GM18526 (cell line): Measurements from ENCODE around the gene ALDH2.

Experiments
- POLR2A ChIP-seq: IDR thresholded peaks from 3 replicates; pipeline ENCODE4 v1.6.1; 2011; ENCODE audit not compliant: insufficient read length; ENCODE audit errors: extremely low read depth

The ALDH2 gene

DNA sequence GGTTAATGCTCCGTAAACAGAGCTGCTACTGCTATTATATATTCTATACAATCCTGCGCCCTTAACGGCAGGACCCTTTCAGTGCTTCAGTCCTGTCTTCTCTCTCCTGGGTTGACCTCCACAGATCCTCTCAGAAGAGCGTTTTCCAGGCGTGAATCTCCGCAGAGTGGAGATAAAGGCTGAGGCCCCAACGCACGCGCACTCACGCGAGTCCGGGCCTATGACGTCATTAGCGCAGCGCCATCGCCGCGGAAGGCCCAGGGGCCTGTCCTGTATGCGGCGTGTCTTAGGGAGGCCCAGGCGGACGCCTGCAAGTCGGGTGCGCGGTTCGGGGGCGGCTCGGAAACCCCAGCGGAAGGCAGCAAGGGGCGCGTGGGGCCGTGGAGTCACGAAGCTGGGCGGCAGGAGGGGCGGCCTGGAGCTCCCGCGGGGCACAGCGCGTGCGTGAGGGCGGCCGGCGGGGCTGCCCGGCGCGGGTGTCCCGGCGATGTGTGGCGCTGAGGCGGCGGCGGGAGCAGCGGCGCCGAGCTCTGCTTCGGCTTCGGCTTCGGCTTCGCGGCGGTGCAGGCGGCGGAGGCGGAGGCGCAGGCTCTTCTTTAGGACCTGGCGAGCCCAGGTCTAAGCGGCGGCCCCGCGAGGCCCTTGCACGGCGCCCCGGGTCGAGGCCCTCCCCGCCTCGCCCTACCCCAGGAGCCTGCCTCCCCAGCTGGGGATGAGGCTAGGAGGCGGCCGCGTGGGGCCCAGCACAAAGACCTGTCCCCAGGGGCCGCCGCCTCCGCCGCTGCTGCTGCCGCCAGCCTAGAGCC lies 75.2 kb downstream of the ALDH2 start, which contains the start of gene MAPKAPK5:
MAPKAPK5 (plus strand) TSS at position 479 of the 806 bp plus-strand sequence. CDS start 506 bp downstream, outside the sequence.
- peak; percentile 89 for TF ChIP-seq POLR2A

DNA sequence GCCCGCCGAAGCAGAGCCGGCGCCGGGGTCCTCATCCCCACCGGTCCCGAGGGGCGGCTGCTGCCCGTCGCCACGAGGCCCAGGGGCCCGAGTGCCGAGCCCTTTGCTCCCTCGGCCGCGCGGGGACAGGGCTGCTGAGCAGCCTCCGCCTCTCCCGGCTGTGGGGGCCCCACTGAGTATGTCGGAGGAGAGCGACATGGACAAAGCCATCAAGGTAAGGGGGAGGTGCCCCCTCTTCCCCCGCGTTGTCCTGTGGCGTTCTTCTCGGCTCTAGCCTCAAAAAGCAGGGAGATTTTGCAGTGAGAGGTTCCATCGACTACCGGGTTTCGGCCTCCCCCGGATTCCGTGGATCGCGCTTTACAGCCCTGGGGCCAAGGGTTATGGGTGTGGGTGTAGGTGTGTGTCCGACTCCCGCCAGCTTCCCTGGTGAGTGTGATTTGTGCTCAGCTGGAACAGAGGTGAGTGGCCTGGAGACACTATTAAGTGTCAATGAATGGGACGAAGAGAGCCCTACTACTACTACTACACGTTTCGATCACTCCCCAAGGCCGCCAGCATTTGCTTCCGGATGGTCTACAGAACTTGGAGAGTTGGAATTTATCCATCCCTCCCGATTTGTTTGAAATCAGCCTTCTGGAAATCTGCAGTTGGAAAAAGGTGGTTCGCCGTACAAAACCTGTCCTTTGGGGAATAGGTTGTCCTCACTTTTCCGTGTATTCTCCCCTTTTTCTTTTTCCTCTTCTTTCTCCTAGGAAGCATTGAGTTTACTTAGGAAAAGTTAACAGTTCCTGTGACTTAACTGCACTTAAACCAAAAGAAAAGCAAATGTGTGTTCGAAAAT lies 76.0 kb downstream of the ALDH2 start:
- no peak for TF ChIP-seq POLR2A

DNA sequence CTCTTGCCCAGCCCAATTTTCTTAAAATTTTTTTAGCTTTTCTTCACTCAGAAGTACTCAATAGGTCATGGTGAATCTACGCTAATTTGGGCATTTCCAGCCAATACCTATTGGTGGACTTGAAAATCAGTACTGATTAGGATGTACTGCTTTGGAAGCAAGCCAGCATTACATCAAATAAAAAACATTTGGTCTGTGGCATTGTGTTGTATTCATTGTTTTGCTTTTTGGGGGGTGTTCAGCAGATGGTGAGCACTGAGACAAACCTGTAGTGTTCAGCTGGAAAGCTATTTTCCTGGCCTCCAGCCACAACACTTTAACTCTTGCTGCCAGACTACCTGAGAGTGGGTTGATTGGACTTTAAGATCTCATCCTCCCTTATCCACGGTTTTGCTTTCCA lies 79.3 kb downstream of the ALDH2 start:
- no peak for TF ChIP-seq POLR2A

DNA sequence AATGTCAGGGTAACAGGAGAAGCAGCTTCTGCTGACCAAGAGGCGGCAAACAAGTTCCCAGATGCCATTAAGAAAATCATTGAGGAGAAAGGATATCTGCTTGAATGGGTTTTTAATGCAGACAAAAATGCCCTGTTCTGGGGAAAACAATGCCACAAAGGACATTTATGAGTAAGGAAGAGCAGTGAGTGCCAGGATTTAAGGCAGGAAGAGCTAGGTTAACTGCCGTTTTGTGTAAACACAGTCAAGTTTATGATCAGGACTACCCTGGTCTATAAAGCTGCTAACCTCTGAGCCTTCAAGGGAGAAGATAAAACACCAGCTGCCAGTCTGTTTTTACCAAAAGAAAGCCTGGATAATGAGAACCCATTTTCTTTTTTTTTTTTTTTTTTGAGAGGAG lies 83.8 kb downstream of the ALDH2 start:
- no peak for TF ChIP-seq POLR2A

DNA sequence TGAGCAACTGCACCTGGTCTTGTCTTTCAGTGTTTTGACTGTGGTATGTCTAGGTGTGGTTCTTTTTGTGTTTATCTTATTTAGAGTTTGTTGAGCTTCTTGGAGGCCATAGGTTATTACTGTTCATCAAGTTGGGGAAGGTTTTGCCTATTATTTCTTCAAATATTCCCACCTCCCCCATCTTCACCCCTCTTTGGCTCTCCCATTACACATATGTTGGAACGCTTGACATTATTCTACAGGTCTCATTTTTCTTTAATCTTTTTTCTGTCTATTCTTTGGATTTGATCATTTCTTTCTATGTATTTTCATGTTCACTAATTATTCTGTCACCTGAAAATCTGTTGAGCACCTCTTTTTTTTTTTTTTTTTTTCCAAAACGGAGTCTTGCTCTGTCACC lies 91.5 kb downstream of the ALDH2 start:
- no peak for TF ChIP-seq POLR2A

DNA sequence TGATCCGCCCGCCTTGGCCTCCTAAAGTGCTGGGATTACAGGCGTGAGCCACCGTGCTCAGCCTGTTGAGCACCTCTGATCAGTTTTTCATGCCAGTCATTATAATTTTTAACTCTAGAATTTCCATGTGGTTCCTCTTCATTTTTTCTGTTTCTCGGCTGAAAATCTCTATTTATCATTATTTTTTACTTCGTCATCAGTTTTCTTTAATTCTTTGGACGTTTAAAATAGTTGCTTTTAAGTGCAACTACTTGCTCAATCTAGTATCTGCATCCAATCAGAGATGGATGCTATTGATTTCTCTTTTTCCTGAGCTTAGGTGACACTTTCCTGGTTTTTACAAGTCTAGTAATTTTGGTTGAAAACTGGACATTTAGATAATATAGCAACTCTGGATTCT lies 92.0 kb downstream of the ALDH2 start:
- no peak for TF ChIP-seq POLR2A

DNA sequence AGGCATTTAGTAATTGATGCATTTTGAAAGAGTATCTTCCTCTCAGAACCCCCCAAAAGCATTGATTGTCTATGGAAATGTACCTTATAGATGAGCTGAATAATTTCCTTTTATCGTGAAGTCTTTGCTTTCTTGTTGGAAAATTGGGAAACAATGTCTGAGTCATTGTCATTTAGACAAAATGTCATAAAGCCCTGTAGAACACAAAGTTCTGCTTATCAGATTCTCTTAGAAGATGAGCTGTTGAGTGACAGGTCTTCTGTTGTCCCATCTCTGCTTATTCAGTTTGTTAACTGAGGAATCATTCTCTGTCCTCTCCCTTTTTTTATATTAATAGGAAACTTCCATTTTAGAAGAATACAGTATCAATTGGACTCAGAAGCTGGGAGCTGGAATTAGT lies 98.2 kb downstream of the ALDH2 start:
- no peak for TF ChIP-seq POLR2A
